ENCODE measurements around the gene IFNLR1.

- TF ChIP-seq CTCF (IDR thresholded peaks at IDR 0.05) (no peak), POLR2A (IDR thresholded peaks at IDR 0.05) (no peak)
Measured at GRCh38 chr1:24127801-24128363, 59.2 kb downstream of the IFNLR1 start.
